HepG2 (cell line): ENCODE results near the gene EEIG1. TPM values are rescaled to one million over a fixed set of nuclear protein-coding genes. Genes with fewer than 3 reads are reported as not detected.

ENCODE experiments used
- ETV5 ChIP-seq: IDR thresholded peaks from 2 replicates; pipeline ENCODE4 v1.6.1; 2018; ENCODE audit warnings: missing biosample characterization, missing genetic modification reagents, inconsistent platforms, borderline replicate concordance
- HNF4G ChIP-seq, 2 experiments: sonication (generic) in 1 of 2; formaldehyde crosslinking in 1 of 2; IDR thresholded peaks; 2 replicates each; pipeline versions ENCODE4 v1.4.0 to v1.6.1; 2011 to 2020; ENCODE audit warnings: borderline replicate concordance in 2 of 2, low read depth in 2 of 2, mild to moderate bottlenecking in 2 of 2, low read length in 1 of 2, missing genetic modification reagents in 1 of 2, moderate library complexity in 1 of 2
- HNRNPL ChIP-seq: fragments of 200-400 bp; formaldehyde crosslinking; IDR thresholded peaks from 2 replicates; pipeline ENCODE4 v1.6.1; 2017; ENCODE audit warnings: mild to moderate bottlenecking, low read depth, low read length
- KDM3A ChIP-seq: IDR thresholded peaks from 2 replicates; pipeline ENCODE4 v1.6.1; 2018; ENCODE audit warnings: low read depth, missing compliant biosample characterization
- PCBP2 ChIP-seq: fragments of 200-400 bp; formaldehyde crosslinking; optimal IDR thresholded peaks from 2 replicates; pipeline ENCODE3; 2018; ENCODE audit warnings: low read length, low read depth; ENCODE audit not compliant: poor library complexity, severe bottlenecking
- ZNF207 ChIP-seq: fragments of 450-650 bp; IDR thresholded peaks from 2 replicates; pipeline ENCODE4 v1.6.1; 2016; ENCODE audit warnings: antibody characterized with exemption, borderline replicate concordance
- ZNF563 ChIP-seq: sonication (generic); formaldehyde crosslinking; IDR thresholded peaks from 2 replicates; pipeline ENCODE4 v1.8.0; 2022; ENCODE audit warnings: mild to moderate bottlenecking, moderate library complexity, missing genetic modification reagents
- ZNF781 ChIP-seq: sonication (generic); formaldehyde crosslinking; IDR thresholded peaks from 2 replicates; pipeline ENCODE4 v1.5.1; 2020; ENCODE audit warnings: borderline replicate concordance, mild to moderate bottlenecking, missing genetic modification reagents; ENCODE audit errors: not compliant biosample characterization
- ZSCAN9 ChIP-seq: IDR thresholded peaks from 2 replicates; pipeline ENCODE4 v1.6.1; 2016; ENCODE audit warnings: borderline replicate concordance
- polyA plus RNA-seq, 8 experiments: library from polyadenylated mRNA; depleted of rRNA in 3 of 8; stranded (reverse) in 7 of 8; unstranded in 1 of 8; fragments of >200 nt; fragmentation: Illumina TruSeq in 4 of 8; extraction: Trizol in 4 of 8; gene quantifications; 2 replicates each; pipeline versions ENCODE4 v1.2.1 to v1.2.3, GENCODE V29; 2011 to 2016; ENCODE audit warnings: low read depth in 4 of 8, missing spikeins in 1 of 8, mixed read lengths in 1 of 8; ENCODE audit not compliant: insufficient read depth in 1 of 8
- total RNA-seq, 5 experiments: library from RNA; depleted of rRNA; stranded (reverse); fragments of >200 nt; fragmentation: Illumina TruSeq; extraction: Trizol; gene quantifications; 2 replicates each; pipeline ENCODE4 v1.2.3, GENCODE V29; 2016; ENCODE audit warnings: low read depth in 1 of 5
- TF ChIP-seq, protein P1 (sequence below), 2 experiments: sonication (generic) in 1 of 2; formaldehyde crosslinking in 1 of 2; IDR thresholded peaks; 2 replicates each; pipeline versions ENCODE4 v1.4.0 to v1.6.1; 2018 to 2020; ENCODE audit warnings: missing genetic modification reagents in 2 of 2, borderline replicate concordance in 1 of 2, low read depth in 1 of 2, mild to moderate bottlenecking in 1 of 2, missing biosample characterization in 1 of 2
- TF ChIP-seq, protein P2 (sequence below): sonication (generic); formaldehyde crosslinking; conservative IDR thresholded peaks from 2 replicates; pipeline ENCODE4 v1.4.0; 2020; ENCODE audit warnings: missing genetic modification reagents
- TF ChIP-seq, protein P3 (sequence below): sonication (generic); formaldehyde crosslinking; IDR thresholded peaks from 2 replicates; pipeline ENCODE4 v1.4.0; 2020; ENCODE audit warnings: missing genetic modification reagents, low read depth, mild to moderate bottlenecking, borderline replicate concordance
- TF ChIP-seq, protein P4 (sequence below): IDR thresholded peaks from 2 replicates; pipeline ENCODE4 v1.6.1; 2016; ENCODE audit warnings: missing biosample characterization, missing genetic modification reagents, low read depth
- TF ChIP-seq, protein P5 (sequence below): sonication (generic); formaldehyde crosslinking; IDR thresholded peaks from 2 replicates; pipeline ENCODE4 v1.5.1; 2020; ENCODE audit warnings: missing genetic modification reagents, mild to moderate bottlenecking, borderline replicate concordance
- TF ChIP-seq, protein P6 (sequence below): sonication (generic); formaldehyde crosslinking; IDR thresholded peaks from 2 replicates; pipeline ENCODE4; 2020; ENCODE audit warnings: missing genetic modification reagents, mild to moderate bottlenecking, borderline replicate concordance

The EEIG1 gene
- total and polyA plus RNA-seq, 2 of the 13 experiments (the other 11 are each of a cell fraction or from before 2014, with no cell fraction given), result 16.6 to 25.2 TPM

DNA sequence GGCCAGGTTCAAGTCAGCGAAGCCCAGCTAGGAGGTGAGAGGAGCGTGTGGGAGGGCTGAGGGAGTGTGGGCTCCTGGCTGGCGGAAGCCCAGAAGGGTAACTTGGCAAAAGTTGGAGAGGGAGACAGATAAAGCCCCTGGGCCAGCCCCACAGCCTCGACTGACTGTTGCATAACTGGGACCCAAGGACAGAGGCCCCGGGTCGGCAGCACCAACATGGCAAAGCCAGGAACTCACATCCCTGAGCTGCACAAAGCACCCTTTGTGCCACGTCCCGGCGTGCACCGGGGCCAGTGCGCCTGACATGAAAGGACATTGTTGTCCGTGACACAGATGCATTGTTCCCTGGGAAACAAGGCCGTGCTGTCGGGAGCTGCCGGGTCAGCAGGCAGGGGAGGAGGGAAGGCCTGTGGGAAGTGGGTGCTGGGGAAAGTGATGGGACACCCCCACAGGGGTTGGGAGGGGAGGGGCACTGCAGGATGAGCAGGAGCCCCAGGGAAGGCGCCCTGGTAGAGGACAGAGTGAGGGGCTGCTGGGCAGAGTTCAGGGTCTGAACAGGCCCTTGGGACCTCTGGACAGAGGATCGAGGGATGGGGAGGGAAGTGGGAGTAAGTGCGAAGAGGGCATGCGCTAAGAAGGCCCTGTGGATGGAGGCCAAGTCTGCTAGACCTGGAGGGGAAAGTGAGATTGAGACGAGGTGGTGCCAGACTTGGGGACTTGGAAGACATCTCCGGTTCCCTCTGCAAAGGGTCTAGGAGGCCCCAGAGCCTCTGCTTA lies 30.1 kb downstream of the EEIG1 start (continued):
- TF ChIP-seq, protein P1, sequence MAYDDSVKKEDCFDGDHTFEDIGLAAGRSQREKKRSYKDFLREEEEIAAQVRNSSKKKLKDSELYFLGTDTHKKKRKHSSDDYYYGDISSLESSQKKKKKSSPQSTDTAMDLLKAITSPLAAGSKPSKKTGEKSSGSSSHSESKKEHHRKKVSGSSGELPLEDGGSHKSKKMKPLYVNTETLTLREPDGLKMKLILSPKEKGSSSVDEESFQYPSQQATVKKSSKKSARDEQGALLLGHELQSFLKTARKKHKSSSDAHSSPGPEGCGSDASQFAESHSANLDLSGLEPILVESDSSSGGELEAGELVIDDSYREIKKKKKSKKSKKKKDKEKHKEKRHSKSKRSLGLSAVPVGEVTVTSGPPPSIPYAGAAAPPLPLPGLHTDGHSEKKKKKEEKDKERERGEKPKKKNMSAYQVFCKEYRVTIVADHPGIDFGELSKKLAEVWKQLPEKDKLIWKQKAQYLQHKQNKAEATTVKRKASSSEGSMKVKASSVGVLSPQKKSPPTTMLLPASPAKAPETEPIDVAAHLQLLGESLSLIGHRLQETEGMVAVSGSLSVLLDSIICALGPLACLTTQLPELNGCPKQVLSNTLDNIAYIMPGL (CRISPR knock-in tag; IDR thresholded peaks at IDR 0.05; ENCODE audit: borderline replicate concordance in 1 of 2, low read depth in 1 of 2), result peak in 1 of 2 experiments; percentile 60; a peak in 2 of 4 replicates
- TF ChIP-seq, protein P2, sequence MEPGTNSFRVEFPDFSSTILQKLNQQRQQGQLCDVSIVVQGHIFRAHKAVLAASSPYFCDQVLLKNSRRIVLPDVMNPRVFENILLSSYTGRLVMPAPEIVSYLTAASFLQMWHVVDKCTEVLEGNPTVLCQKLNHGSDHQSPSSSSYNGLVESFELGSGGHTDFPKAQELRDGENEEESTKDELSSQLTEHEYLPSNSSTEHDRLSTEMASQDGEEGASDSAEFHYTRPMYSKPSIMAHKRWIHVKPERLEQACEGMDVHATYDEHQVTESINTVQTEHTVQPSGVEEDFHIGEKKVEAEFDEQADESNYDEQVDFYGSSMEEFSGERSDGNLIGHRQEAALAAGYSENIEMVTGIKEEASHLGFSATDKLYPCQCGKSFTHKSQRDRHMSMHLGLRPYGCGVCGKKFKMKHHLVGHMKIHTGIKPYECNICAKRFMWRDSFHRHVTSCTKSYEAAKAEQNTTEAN, result peak; percentile 77
- TF ChIP-seq, protein P3, sequence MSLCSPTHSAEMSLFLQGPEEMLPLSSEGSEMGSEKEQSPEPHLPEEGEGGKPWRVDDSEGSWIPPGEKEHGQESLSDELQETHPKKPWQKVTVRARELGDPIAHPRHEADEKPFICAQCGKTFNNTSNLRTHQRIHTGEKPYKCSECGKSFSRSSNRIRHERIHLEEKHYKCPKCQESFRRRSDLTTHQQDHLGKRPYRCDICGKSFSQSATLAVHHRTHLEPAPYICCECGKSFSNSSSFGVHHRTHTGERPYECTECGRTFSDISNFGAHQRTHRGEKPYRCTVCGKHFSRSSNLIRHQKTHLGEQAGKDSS, result peak; percentile 66; the same call in 1 of the 2 replicates
- peak; percentile 79 for TF ChIP-seq ZNF781
- TF ChIP-seq, protein P4, sequence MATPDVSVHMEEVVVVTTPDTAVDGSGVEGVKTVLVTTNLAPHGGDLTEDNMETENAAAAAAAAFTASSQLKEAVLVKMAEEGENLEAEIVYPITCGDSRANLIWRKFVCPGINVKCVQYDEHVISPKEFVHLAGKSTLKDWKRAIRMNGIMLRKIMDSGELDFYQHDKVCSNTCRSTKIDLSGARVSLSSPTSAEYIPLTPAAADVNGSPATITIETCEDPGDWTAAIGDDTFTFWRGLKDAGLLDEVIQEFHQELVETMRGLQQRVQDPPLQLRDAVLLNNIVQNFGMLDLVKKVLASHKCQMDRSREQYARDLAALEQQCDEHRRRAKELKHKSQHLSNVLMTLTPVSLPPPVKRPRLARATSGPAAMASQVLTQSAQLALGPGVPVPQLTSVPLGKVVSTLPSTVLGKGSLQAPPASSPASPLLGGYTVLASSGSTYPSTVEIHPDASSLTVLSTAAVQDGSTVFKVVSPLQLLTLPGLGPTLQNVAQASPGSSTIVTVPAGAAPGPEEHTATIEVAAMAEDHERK (CRISPR knock-in tag), result no peak
- TF ChIP-seq ZNF207, result no peak
- TF ChIP-seq ETV5 (CRISPR knock-in tag), result peak; percentile 70; the same call in 1 of the 2 replicates
- peak; percentile 77 for TF ChIP-seq HNF4G (IDR thresholded peaks at IDR 0.05; ENCODE audit: borderline replicate concordance, low read depth, low read length)
- TF ChIP-seq HNF4G (CRISPR knock-in tag; IDR thresholded peaks at IDR 0.05; ENCODE audit: borderline replicate concordance, low read depth), result peak; percentile 73; the same call in 1 of the 2 replicates
- peak; percentile 78; the same call in 1 of the 2 replicates for TF ChIP-seq ZNF563 (CRISPR knock-in tag)
- TF ChIP-seq, protein P5, sequence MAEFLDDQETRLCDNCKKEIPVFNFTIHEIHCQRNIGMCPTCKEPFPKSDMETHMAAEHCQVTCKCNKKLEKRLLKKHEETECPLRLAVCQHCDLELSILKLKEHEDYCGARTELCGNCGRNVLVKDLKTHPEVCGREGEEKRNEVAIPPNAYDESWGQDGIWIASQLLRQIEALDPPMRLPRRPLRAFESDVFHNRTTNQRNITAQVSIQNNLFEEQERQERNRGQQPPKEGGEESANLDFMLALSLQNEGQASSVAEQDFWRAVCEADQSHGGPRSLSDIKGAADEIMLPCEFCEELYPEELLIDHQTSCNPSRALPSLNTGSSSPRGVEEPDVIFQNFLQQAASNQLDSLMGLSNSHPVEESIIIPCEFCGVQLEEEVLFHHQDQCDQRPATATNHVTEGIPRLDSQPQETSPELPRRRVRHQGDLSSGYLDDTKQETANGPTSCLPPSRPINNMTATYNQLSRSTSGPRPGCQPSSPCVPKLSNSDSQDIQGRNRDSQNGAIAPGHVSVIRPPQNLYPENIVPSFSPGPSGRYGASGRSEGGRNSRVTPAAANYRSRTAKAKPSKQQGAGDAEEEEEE, result no peak; the same call in 1 of the 2 replicates
- peak; percentile 90; the same call in 1 of the 2 replicates for TF ChIP-seq KDM3A (CRISPR knock-in tag)
- no peak for TF ChIP-seq PCBP2
- peak; percentile 98 for TF ChIP-seq HNRNPL
- TF ChIP-seq, protein P6, sequence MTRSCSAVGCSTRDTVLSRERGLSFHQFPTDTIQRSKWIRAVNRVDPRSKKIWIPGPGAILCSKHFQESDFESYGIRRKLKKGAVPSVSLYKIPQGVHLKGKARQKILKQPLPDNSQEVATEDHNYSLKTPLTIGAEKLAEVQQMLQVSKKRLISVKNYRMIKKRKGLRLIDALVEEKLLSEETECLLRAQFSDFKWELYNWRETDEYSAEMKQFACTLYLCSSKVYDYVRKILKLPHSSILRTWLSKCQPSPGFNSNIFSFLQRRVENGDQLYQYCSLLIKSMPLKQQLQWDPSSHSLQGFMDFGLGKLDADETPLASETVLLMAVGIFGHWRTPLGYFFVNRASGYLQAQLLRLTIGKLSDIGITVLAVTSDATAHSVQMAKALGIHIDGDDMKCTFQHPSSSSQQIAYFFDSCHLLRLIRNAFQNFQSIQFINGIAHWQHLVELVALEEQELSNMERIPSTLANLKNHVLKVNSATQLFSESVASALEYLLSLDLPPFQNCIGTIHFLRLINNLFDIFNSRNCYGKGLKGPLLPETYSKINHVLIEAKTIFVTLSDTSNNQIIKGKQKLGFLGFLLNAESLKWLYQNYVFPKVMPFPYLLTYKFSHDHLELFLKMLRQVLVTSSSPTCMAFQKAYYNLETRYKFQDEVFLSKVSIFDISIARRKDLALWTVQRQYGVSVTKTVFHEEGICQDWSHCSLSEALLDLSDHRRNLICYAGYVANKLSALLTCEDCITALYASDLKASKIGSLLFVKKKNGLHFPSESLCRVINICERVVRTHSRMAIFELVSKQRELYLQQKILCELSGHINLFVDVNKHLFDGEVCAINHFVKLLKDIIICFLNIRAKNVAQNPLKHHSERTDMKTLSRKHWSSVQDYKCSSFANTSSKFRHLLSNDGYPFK, result peak; percentile 61; the same call in 1 of the 2 replicates
- peak; percentile 75; the same call in 1 of the 2 replicates for TF ChIP-seq ZSCAN9
